ENCODE data around the gene SSBP2. TPM values are rescaled to one million over a fixed set of nuclear protein-coding genes. Genes with fewer than 3 reads are reported as not detected.
"Not testable (repeated sequence)": the region's sequence is repeated elsewhere in the genome, so short reads cannot be mapped to it uniquely, and the experiment has no call there.

SSBP2 gene
- total RNA-seq, 1 experiment from 2014 or later = 4.7 TPM

GRCh38 chr5:81739291-81739690 lies 11.6 kb downstream of the SSBP2 start:
- DNase-seq (ENCODE audit: low spot score) = no peak

GRCh38 chr5:81729276-81729675 lies 21.6 kb downstream of the SSBP2 start:
- no peak for DNase-seq (ENCODE audit: low spot score)

GRCh38 chr5:81728301-81728700 lies 22.6 kb downstream of the SSBP2 start:
- DNase-seq (ENCODE audit: low spot score) = no peak

GRCh38 chr5:81726297-81726696 lies 24.6 kb downstream of the SSBP2 start:
- DNase-seq (ENCODE audit: low spot score) = no peak

- DNase-seq (ENCODE audit: low spot score) = no peak
Measured at GRCh38 chr5:81724571-81724970, 26.3 kb downstream of the SSBP2 start.

GRCh38 chr5:81724108-81724507 lies 26.8 kb downstream of the SSBP2 start:
- no peak for DNase-seq (ENCODE audit: low spot score)

GRCh38 chr5:81721049-81721448 lies 29.8 kb downstream of the SSBP2 start:
- no peak for DNase-seq (ENCODE audit: low spot score)

GRCh38 chr5:81719743-81720345 lies 31.1 kb downstream of the SSBP2 start:
- no peak for DNase-seq (ENCODE audit: low spot score)

GRCh38 chr5:81718300-81718699 lies 32.6 kb downstream of the SSBP2 start:
- no peak for DNase-seq (ENCODE audit: low spot score)

- no peak for DNase-seq (ENCODE audit: low spot score)
Measured at GRCh38 chr5:81717860-81718259, 33.0 kb downstream of the SSBP2 start.

- DNase-seq (ENCODE audit: low spot score) = no peak
Measured at GRCh38 chr5:81717226-81717625, 33.7 kb downstream of the SSBP2 start.

- DNase-seq (ENCODE audit: low spot score) = not testable (repeated sequence)
Measured at GRCh38 chr5:81714076-81714475, 36.8 kb downstream of the SSBP2 start.

GRCh38 chr5:81708889-81709288 lies 42.0 kb downstream of the SSBP2 start:
- no peak for DNase-seq (ENCODE audit: low spot score)

GRCh38 chr5:81703840-81704239 lies 47.1 kb downstream of the SSBP2 start:
- no peak for DNase-seq (ENCODE audit: low spot score)

- no peak for DNase-seq (ENCODE audit: low spot score)
Measured at GRCh38 chr5:81700166-81700565, 50.7 kb downstream of the SSBP2 start.

GRCh38 chr5:81698813-81699212 lies 52.1 kb downstream of the SSBP2 start:
- DNase-seq (ENCODE audit: low spot score) = no peak

- DNase-seq (ENCODE audit: low spot score) = no peak
Measured at GRCh38 chr5:81696418-81697397, 54.2 kb downstream of the SSBP2 start.

- DNase-seq (ENCODE audit: low spot score) = no peak
Measured at GRCh38 chr5:81694726-81695125, 56.2 kb downstream of the SSBP2 start.

- DNase-seq (ENCODE audit: low spot score) = no peak
Measured at GRCh38 chr5:81688215-81688614, 62.7 kb downstream of the SSBP2 start.

- no peak for DNase-seq (ENCODE audit: low spot score)
Measured at GRCh38 chr5:81687292-81687691, 63.6 kb downstream of the SSBP2 start.

- DNase-seq (ENCODE audit: low spot score) = no peak
Measured at GRCh38 chr5:81685471-81685870, 65.4 kb downstream of the SSBP2 start.

GRCh38 chr5:81679885-81680284 lies 71.0 kb downstream of the SSBP2 start:
- no peak for DNase-seq (ENCODE audit: low spot score)

GRCh38 chr5:81675420-81675819 lies 75.5 kb downstream of the SSBP2 start:
- DNase-seq (ENCODE audit: low spot score) = no peak
